Thoracic aorta (tissue), 2 donors: ENCODE data around the gene ADRM1. TPM values are rescaled to one million over a fixed set of nuclear protein-coding genes. Genes with fewer than 3 reads are reported as not detected.

Experiments used
- ATAC-seq: fragments of 150-250 bp; one replicate; pipeline ENCODE4 v1.8.0; 2017; ENCODE audit warnings: low read depth; ENCODE audit not compliant: insufficient number of reproducible peaks, low FRiP score
- DNase-seq: peaks from one replicate; pipeline ENCODE4 v3.0.0-alpha.2; 2020; ENCODE audit warnings: low spot score
- H3K27ac ChIP-seq, 2 donors: fragments of 200-600 bp; sonication (generic); 1 replicate in 1 of 2; 2 replicates in 1 of 2; pipeline ENCODE4 v1.5.1; 2016; ENCODE audit warnings: mild to moderate bottlenecking in 2 of 2, moderate library complexity in 2 of 2
- H3K27me3 ChIP-seq: fragments of 200-600 bp; sonication (generic); replicated peaks from 2 replicates; pipeline ENCODE4 v1.6.0; 2016; ENCODE audit warnings: mild to moderate bottlenecking; ENCODE audit not compliant: insufficient read depth
- H3K36me3 ChIP-seq: fragments of 200-600 bp; sonication (generic); one replicate; pipeline ENCODE4 v1.5.1; 2016
- H3K4me1 ChIP-seq, 2 donors: fragments of 200-600 bp; sonication (generic); 1 replicate in 1 of 2; 2 replicates in 1 of 2; pipeline versions ENCODE4 v1.5.1 to v1.6.0; 2016; ENCODE audit warnings: low read depth in 2 of 2, mild to moderate bottlenecking in 1 of 2; ENCODE audit not compliant: control insufficient read depth in 1 of 2
- H3K4me3 ChIP-seq: fragments of 200-600 bp; sonication (generic); 2 replicates; pipeline ENCODE4 v1.5.1; 2016; ENCODE audit warnings: mild to moderate bottlenecking
- H3K9me3 ChIP-seq: fragments of 200-600 bp; sonication (generic); 2 replicates; pipeline ENCODE4 v1.5.1; 2016
- total RNA-seq, 2 donors: library from RNA; depleted of rRNA; stranded (reverse); fragments of >200 nt; gene quantifications; one replicate each; pipeline versions ENCODE4 v1.1.0 to v1.2.3, GENCODE V29; 2016
- TF ChIP-seq, protein P1 (sequence below): fragments of 200-600 bp; sonication (generic); IDR thresholded peaks from one replicate; pipeline ENCODE4 v1.5.1; 2019; ENCODE audit warnings: antibody characterized with exemption

ADRM1 gene
- total RNA-seq, 2 donors from 2014 or later: 98.8 to 113 TPM

DNA sequence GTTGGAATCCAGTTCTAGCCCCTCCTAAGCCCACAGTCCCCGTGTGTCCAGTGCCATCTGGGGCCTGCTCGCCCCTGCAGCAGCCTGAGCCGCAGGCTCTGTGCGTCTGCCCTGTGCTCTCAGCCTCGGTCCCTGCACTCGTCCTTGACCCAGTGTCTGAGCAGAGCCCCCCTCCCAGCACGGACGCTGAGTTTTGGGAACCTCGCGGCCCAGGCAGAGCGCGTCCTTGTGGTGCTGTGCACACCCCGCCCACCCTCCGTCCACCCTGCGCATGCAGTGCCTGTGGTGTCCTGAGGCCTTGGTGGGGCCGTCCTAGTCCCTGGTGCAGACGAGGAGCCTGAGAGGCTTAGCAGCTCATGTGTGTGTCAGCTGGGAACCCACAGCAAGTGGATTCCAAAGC is 32.9 kb upstream of the ADRM1 start:
- Histone ChIP-seq H3K9me3 (no peaks in the 10 kb centered on the region), H3K4me1 (no peaks in the 10 kb centered on the region), H3K27ac (no peak overlapping the region), H3K27me3 (no peaks in the 10 kb centered on the region), H3K36me3 (peaks cover 40% of the 10 kb centered on the region), H3K4me3 (no peak overlapping the region)
- ATAC-seq (no peak), DNase-seq (no peak)
- TF ChIP-seq, protein P1, sequence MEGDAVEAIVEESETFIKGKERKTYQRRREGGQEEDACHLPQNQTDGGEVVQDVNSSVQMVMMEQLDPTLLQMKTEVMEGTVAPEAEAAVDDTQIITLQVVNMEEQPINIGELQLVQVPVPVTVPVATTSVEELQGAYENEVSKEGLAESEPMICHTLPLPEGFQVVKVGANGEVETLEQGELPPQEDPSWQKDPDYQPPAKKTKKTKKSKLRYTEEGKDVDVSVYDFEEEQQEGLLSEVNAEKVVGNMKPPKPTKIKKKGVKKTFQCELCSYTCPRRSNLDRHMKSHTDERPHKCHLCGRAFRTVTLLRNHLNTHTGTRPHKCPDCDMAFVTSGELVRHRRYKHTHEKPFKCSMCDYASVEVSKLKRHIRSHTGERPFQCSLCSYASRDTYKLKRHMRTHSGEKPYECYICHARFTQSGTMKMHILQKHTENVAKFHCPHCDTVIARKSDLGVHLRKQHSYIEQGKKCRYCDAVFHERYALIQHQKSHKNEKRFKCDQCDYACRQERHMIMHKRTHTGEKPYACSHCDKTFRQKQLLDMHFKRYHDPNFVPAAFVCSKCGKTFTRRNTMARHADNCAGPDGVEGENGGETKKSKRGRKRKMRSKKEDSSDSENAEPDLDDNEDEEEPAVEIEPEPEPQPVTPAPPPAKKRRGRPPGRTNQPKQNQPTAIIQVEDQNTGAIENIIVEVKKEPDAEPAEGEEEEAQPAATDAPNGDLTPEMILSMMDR: no peak

DNA sequence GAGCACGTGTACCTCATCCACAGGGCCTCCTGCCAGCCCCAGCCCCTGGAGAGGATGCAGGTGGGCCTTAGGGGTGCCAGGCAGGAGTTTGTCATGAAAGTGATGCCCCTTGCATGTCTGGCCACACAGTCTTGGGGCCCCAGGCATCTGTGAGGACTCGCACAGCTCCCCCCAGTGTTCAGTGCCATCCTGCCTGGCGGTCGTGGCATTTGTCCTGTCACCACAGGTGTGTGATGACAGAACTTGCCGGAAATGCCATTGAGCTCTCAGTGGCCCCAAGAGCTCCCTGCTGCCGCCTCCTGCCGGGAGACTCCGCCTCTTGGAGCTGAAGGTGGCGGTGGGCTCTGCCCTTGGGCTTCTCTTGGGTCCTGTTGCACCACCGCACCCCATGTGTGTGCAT is 30.6 kb upstream of the ADRM1 start:
- DNase-seq: no peak
- Histone ChIP-seq H3K4me3 (no peak overlapping the region), H3K36me3 (peaks cover 40% of the 10 kb centered on the region), H3K27me3 (no peaks in the 10 kb centered on the region), H3K9me3 (no peaks in the 10 kb centered on the region), H3K27ac (no peak overlapping the region), H3K4me1 (peaks cover 0 to 4% of the 10 kb centered on the region in 2 donors)
- TF ChIP-seq, protein P1: no peak
- ATAC-seq: no peak

DNA sequence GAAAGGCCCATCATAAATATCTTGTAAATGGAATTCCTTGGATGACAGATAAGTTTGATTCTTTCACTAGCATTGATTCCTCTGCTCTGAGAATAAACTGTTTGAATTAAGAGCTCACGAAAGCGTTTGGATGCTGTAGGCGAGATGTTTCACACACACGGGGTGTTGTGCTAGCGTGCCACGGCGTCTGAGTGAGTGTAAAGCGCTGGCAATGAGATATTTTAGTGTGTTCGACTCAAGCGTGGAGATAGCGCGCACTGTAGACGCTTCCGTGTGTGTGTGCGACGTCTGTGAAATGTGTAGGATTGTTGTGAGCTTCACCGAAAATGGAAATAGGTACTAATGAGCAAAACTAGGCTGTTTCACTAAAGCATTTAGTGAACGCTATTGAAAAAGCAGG is 29.4 kb upstream of the ADRM1 start:
- Histone ChIP-seq H3K36me3 (peaks cover 40% of the 10 kb centered on the region), H3K4me1 (peaks cover 0 to 7% of the 10 kb centered on the region in 2 donors), H3K27me3 (no peaks in the 10 kb centered on the region), H3K27ac (no peak overlapping the region), H3K4me3 (no peak overlapping the region), H3K9me3 (no peaks in the 10 kb centered on the region)
- TF ChIP-seq, protein P1: no peak
- DNase-seq (no peak), ATAC-seq (no peak)

DNA sequence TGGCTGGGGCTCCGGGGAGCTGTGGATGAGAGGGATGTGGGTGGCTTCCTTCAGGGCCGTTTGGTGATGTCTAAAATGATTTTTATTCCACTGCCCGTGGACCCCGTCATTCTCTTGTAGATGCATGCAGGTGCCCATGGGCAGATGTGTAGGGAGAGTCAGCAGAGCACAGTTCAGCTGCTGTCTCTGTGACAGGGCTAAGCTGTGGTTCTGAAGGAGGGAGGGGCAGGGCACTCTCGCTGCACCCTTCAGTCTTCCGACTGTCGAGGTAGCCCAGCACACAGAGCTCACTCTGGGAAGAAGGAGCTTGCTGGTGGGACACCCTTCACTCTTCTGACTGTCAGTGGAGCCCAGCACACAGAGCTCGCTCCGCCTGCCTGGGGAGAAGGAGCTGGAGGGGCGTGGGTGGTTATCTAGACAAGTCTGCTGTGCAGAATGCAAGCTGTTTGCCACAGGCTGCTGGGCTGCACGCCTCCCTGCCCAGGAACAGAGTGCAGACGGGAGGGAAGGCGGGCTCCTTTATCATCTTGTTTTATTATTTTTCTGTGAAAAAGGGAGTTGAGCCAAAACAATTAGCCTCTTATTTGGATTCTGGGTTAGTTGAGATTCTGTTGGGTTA is 28.4 kb upstream of the ADRM1 start:
- peaks cover 44% of the 10 kb centered on the region for H3K36me3 ChIP-seq

DNA sequence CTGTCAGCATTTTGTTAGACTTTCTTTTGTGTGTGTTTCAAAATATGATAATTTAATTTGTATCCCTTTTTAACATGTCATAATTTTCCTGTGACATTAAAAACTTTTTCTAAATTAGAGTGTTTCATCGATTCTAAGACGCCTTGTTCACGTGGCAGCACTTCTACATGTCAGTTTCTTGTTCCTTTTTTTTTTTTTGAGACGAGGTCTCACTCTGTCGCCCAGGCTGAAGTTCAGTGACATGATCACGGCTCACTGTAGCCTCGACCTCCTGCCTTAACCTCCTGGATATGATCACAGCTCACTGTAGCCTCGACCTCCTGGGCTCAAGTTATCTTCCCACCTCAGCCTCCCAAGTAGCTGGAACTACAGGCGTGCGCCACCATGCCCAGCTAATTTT is 27.6 kb upstream of the ADRM1 start:
- DNase-seq (no peak), ATAC-seq (no peak)
- H3K27me3 ChIP-seq: no peaks in the 10 kb centered on the region
- peaks cover 52% of the 10 kb centered on the region for H3K36me3 ChIP-seq
- H3K4me3 ChIP-seq: no peak overlapping the region
- TF ChIP-seq, protein P1: no peak
- H3K27ac ChIP-seq: no peak overlapping the region
- H3K9me3 ChIP-seq: no peaks in the 10 kb centered on the region
- peaks cover 0 to 7% of the 10 kb centered on the region in 2 donors for H3K4me1 ChIP-seq

More for the DNA sequence above, 28.4 kb upstream of the ADRM1 start:
- no peak for ATAC-seq
- Histone ChIP-seq H3K4me1 (peaks cover 0 to 7% of the 10 kb centered on the region in 2 donors), H3K4me3 (no peak overlapping the region), H3K27ac (no peak overlapping the region), H3K27me3 (no peaks in the 10 kb centered on the region), H3K9me3 (no peaks in the 10 kb centered on the region)
- DNase-seq: no peak
- TF ChIP-seq, protein P1: no peak
